GM23338 (cell line): ENCODE results near the gene KDM7A.

Experiments
- CREB1 ChIP-seq: fragments of 250-450 bp; sonication (Bioruptor Pico); IDR thresholded peaks from 2 replicates; pipeline ENCODE4 v1.5.0; 2020; ENCODE audit warnings: low read depth, mild to moderate bottlenecking, moderate library complexity
- EZH2 ChIP-seq: fragments of 200-600 bp; sonication (generic); IDR thresholded peaks from one replicate; pipeline ENCODE4 v1.8.0; 2017; ENCODE audit warnings: antibody characterized with exemption, mild to moderate bottlenecking, low read depth; ENCODE audit not compliant: unreplicated experiment
- EZH2phosphoT487 ChIP-seq: fragments of 200-600 bp; sonication (generic); IDR thresholded peaks from one replicate; pipeline ENCODE4 v1.8.1; 2018; ENCODE audit warnings: antibody characterized with exemption; ENCODE audit not compliant: unreplicated experiment
- JUNB ChIP-seq: IDR thresholded peaks from one replicate; pipeline ENCODE4 v1.6.1; 2016; ENCODE audit warnings: antibody characterized with exemption; ENCODE audit not compliant: unreplicated experiment
- NANOG ChIP-seq: IDR thresholded peaks from 2 replicates; pipeline ENCODE4 v1.6.1; 2016; ENCODE audit warnings: antibody characterized with exemption, borderline replicate concordance
- POLR2AphosphoS5 ChIP-seq: IDR thresholded peaks from 2 replicates; pipeline ENCODE4 v1.6.1; 2016; ENCODE audit warnings: antibody characterized with exemption, low read depth
- REST ChIP-seq: IDR thresholded peaks from one replicate; pipeline ENCODE4 v1.6.1; 2018; ENCODE audit warnings: antibody characterized with exemption; ENCODE audit not compliant: unreplicated experiment
- TF ChIP-seq, protein P1 (sequence below), 2 experiments: fragments of 200-600 bp in 1 of 2; sonication (generic) in 1 of 2; conservative IDR thresholded peaks; 2 replicates each; pipeline versions ENCODE4 v1.5.1 to v1.6.1; 2016 to 2017; ENCODE audit warnings: antibody characterized with exemption in 2 of 2, low read depth in 2 of 2, mild to moderate bottlenecking in 2 of 2, moderate library complexity in 1 of 2

- TF ChIP-seq EZH2phosphoT487: no peak
- TF ChIP-seq EZH2: no peak
- TF ChIP-seq, protein P1, sequence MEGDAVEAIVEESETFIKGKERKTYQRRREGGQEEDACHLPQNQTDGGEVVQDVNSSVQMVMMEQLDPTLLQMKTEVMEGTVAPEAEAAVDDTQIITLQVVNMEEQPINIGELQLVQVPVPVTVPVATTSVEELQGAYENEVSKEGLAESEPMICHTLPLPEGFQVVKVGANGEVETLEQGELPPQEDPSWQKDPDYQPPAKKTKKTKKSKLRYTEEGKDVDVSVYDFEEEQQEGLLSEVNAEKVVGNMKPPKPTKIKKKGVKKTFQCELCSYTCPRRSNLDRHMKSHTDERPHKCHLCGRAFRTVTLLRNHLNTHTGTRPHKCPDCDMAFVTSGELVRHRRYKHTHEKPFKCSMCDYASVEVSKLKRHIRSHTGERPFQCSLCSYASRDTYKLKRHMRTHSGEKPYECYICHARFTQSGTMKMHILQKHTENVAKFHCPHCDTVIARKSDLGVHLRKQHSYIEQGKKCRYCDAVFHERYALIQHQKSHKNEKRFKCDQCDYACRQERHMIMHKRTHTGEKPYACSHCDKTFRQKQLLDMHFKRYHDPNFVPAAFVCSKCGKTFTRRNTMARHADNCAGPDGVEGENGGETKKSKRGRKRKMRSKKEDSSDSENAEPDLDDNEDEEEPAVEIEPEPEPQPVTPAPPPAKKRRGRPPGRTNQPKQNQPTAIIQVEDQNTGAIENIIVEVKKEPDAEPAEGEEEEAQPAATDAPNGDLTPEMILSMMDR (conservative IDR thresholded peaks at IDR 0.05; ENCODE audit: low read depth in 2 of 2): no peak
- TF ChIP-seq JUNB: no peak
- TF ChIP-seq REST: no peak
- TF ChIP-seq CREB1 (CRISPR knock-in tag): no peak
- TF ChIP-seq POLR2AphosphoS5: no peak
- TF ChIP-seq NANOG: no peak
Measured at GRCh38 chr7:140205600-140205999, 28.8 kb upstream of the KDM7A start.
